Heart left ventricle (tissue), 16 donors: Measurements from ENCODE around the gene GATA6. TPM values are rescaled to one million over a fixed set of nuclear protein-coding genes. Genes with fewer than 3 reads are reported as not detected.

Experiments used
- ATAC-seq, 4 donors: fragments of 200-7000 bp; cut with Tn5 transposase; one replicate each; pipeline ENCODE4 v1.9.1; 2020 to 2022; ENCODE audit warnings: moderate library complexity in 4 of 4, mild to moderate bottlenecking in 3 of 4, moderate number of reproducible peaks in 1 of 4
- DNase-seq, 5 donors: peaks; one replicate each; pipeline ENCODE4 v3.0.0-alpha.2; 2020
- H3K27ac ChIP-seq, 12 donors: fragments of 200-600 bp; sonication (generic) in 4 of 12; one replicate each; pipeline versions ENCODE4 v1.5.0 to v1.8.0; 2016 to 2022; ENCODE audit warnings: mild to moderate bottlenecking in 2 of 12
- H3K27me3 ChIP-seq, 9 donors: fragments of 200-600 bp; sonication (generic) in 2 of 9; one replicate each; pipeline versions ENCODE4 v1.5.1 to v1.8.0; 2016 to 2022; ENCODE audit warnings: mild to moderate bottlenecking in 3 of 9
- H3K36me3 ChIP-seq, 9 donors: fragments of 200-600 bp; sonication (generic) in 2 of 9; one replicate each; pipeline versions ENCODE4 v1.5.0 to v1.8.0; 2018 to 2022; ENCODE audit warnings: mild to moderate bottlenecking in 2 of 9
- H3K4me1 ChIP-seq, 12 donors: fragments of 200-600 bp; sonication (generic) in 4 of 12; one replicate each; pipeline versions ENCODE4 v1.5.0 to v1.8.0; 2016 to 2022; ENCODE audit warnings: mild to moderate bottlenecking in 3 of 12
- H3K4me3 ChIP-seq, 12 donors: fragments of 200-600 bp; sonication (generic) in 4 of 12; one replicate each; pipeline versions ENCODE4 v1.5.0 to v1.8.0; 2017 to 2022; ENCODE audit warnings: mild to moderate bottlenecking in 9 of 12, moderate library complexity in 4 of 12
- H3K9me3 ChIP-seq, 12 donors: fragments of 200-600 bp; sonication (generic) in 4 of 12; one replicate each; pipeline versions ENCODE4 v1.5.0 to v1.8.0; 2016 to 2022; ENCODE audit warnings: mild to moderate bottlenecking in 1 of 12
- CTCF ChIP-seq, 12 donors: fragments of 200-600 bp; sonication (generic) in 4 of 12; IDR thresholded peaks; one replicate each; pipeline versions ENCODE4 v1.5.0 to v1.8.0; 2018 to 2022; ENCODE audit warnings: antibody characterized with exemption in 12 of 12, mild to moderate bottlenecking in 5 of 12
- POLR2A ChIP-seq, 2 donors: fragments of 450-650 bp; IDR thresholded peaks; one replicate each; pipeline ENCODE4 v1.6.1; 2017; ENCODE audit warnings: antibody characterized with exemption in 2 of 2, mild to moderate bottlenecking in 2 of 2, moderate library complexity in 2 of 2
- WGBS, 4 donors: extraction: QIAGEN DNeasy Blood & Tissue Kit in 2 of 4; methylation state at CpG; one replicate each; pipeline versions ENCODE4 v1.1.5 to v1.1.7; 2013 to 2018; 5-methylcytosine and 5-hydroxymethylcytosine counted together
- intact Hi-C, 10 donors: fragments of 100-400 bp; cut with DNase I; formaldehyde crosslinking; loops; one replicate each; pipeline versions ENCODE4 v1.11.1 to v1.14.2; 2022
- polyA plus RNA-seq, 2 donors: library from polyadenylated mRNA; stranded (reverse); fragments of 200-250 nt; gene quantifications; one replicate each; pipeline ENCODE4 v1.2.3, GENCODE V29; 2013
- total RNA-seq, 9 donors: library from RNA; depleted of rRNA in 2 of 9; stranded (reverse); fragments of >200 nt in 2 of 9; fragmentation: NEBNext Ultra II Directional in 3 of 9; extraction: Animal tissue kit (Norgen Biotek cat#: 25700) in 3 of 9; gene quantifications; one replicate each; pipeline versions ENCODE4 v1.1.0 to v1.2.4, GENCODE V29; 2016 to 2023
- donor health status: ischemic (EF 13 %, LVEDD 7.1; RV severe dilation, severe dysfunction).
- donor health status: healthy with polysubstance abuse.
- donor health status: DM: no; HTN: yes; CAD: no.
- donor health status: DM: no; HTN: no; CAD: no.
- donor health status: ischemic (EF 25% LVEDD 6.9; RV normal size, moderate dysfunction).
- donor health status: ischemic (EF 25% LVEDD 5.7; RV mildly dilated, moderate dysfunction).
- donor health status: healthy.
- donor health status: DM: yes; HTN: yes; CAD: no.
- donor health status: ischemic (EF 35%, LVEDD 5.7; RV mildly dilated, moderate dysfunction).
- donor health status: nonischemic (EF 11% LVEDD 7.7; RV severe dilation, severe dysfunction).
- donor health status: DM: yes; HTN: yes; CAD: no.
- donor health status: PGD.
- donor health status: ischemic (EF 29% LVEDD 5.4; RV normal size, mild dysfunction).
- donor health status: nonischemic (EF 23%, LVEDD 6.1; RV moderate dilation, normal function).

The GATA6 gene
- total and polyA plus RNA-seq, 11 donors: 42.1 to 97.7 (median 74.9) TPM

- H3K36me3 ChIP-seq: no peaks in the 10 kb centered on the region
- no peak overlapping the region for H3K4me3 ChIP-seq
- H3K9me3 ChIP-seq: no peaks in the 10 kb centered on the region
- intact Hi-C loops: no loop called here
- DNase-seq (no peak), ATAC-seq (peak in 2 of 4 donors; percentile 13 to 20)
- TF ChIP-seq CTCF (IDR thresholded peaks at IDR 0.05) (no peak), POLR2A (IDR thresholded peaks at IDR 0.05) (no peak)
- no peaks in the 10 kb centered on the region for H3K4me1 ChIP-seq
- no peak overlapping the region for H3K27ac ChIP-seq
- no peaks in the 10 kb centered on the region for H3K27me3 ChIP-seq
- 82 to 95% (median 87%) methylated on average over 6 of the region's 6 CpGs for WGBS, 4 donors
These were observed 68.6 kb downstream of the GATA6 start for GRCh38 chr18:22238036-22238435.

DNA sequence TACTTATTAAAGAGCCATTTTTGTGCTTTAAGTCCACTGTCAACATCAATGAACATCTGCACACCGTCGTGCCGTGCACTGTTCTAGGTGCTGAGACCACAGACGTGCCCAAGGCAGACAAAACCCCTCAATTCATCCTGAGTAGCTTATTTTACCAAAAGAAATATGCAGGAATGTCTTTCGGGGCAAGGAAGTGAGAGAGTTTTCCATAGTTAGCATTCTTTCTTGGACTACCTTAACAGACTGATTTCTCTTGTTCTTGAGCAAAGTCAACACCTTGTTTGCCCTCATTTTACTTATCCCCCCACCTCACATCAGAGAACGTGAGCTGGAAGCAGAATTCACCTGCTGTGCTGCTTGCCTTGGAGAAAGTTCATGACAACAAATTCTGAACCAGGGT, 69.3 kb downstream of the GATA6 start:
- no peaks in the 10 kb centered on the region for H3K27me3 ChIP-seq
- no peak overlapping the region for H3K4me3 ChIP-seq
- 94 to 96% (median 95%) methylated on average over 6 of the region's 6 CpGs for WGBS, 4 donors
- H3K27ac ChIP-seq: no peak overlapping the region
- TF ChIP-seq CTCF (IDR thresholded peaks at IDR 0.05) (no peak), POLR2A (IDR thresholded peaks at IDR 0.05) (no peak)
- no peaks in the 10 kb centered on the region for H3K9me3 ChIP-seq
- no peak for DNase-seq
- no peak for ATAC-seq
- intact Hi-C loops: no loop called here
- H3K4me1 ChIP-seq: no peaks in the 10 kb centered on the region
- H3K36me3 ChIP-seq: no peaks in the 10 kb centered on the region

DNA sequence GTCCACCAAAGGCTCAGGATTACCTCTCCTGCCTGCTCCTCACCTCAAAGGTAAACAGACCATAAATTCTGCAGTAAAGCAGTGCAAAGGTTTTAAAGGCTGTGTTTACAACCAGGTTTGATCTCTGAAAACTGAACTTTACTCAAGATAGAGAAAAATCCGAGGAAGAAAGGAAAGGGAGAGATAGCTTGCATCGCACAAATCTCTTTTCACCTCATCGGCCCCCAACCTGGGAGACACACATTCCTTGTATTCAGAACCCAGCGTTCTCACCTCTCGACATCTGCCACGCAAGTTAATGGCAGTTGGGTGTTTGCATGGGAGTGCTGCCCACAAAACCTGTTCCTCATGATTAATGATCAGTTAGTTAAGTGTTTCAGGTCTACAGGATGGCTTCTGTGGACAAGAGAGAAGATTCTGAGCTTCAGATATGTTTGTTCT, 72.6 kb downstream of the GATA6 start:
- intact Hi-C loops: no loop called here
- 82 to 87% (median 84%) methylated on average over 6 of the region's 6 CpGs for WGBS, 4 donors
- ATAC-seq: no peak

DNA sequence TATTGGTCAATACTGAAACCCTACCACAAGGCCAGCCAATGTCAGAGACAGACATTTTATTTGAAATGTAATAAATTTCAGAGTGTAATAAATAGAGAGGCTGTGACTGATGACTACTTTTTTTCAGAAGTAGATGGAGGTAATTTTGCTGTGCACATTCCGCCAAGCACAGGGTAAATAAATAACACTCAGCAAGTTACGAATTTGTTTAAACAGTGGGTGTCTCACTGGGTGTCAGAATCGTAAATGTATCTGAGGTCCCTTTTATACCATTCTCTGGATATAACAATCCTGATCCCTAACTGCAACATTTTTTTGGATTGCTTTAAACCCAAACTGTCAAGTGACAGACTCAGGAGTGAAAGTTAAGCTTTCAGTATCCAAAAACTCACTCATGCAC, 74.1 kb downstream of the GATA6 start:
- intact Hi-C loops: no loop called here

More for the DNA sequence above, 72.6 kb downstream of the GATA6 start:
- Histone ChIP-seq H3K27me3 (no peaks in the 10 kb centered on the region), H3K27ac (no peak overlapping the region), H3K4me1 (no peaks in the 10 kb centered on the region), H3K36me3 (no peaks in the 10 kb centered on the region), H3K9me3 (no peaks in the 10 kb centered on the region), H3K4me3 (no peak overlapping the region)
- no peak for DNase-seq
- TF ChIP-seq CTCF (IDR thresholded peaks at IDR 0.05): no peak
- TF ChIP-seq POLR2A (IDR thresholded peaks at IDR 0.05): no peak

More for the DNA sequence above, 74.1 kb downstream of the GATA6 start:
- H3K27me3 ChIP-seq: no peaks in the 10 kb centered on the region
- H3K36me3 ChIP-seq: no peaks in the 10 kb centered on the region
- H3K27ac ChIP-seq: no peak overlapping the region
- no peak for ATAC-seq
- no peak overlapping the region for H3K4me3 ChIP-seq
- WGBS, 4 donors: 92 to 97% (median 95%) methylated on average over 3 of the region's 3 CpGs
- no peak for DNase-seq
- no peaks in the 10 kb centered on the region for H3K9me3 ChIP-seq
- no peak for TF ChIP-seq CTCF (IDR thresholded peaks at IDR 0.05)
- H3K4me1 ChIP-seq: no peaks in the 10 kb centered on the region
